ENCODE measurements around the gene HOXD12. TPM values are rescaled to one million over a fixed set of nuclear protein-coding genes. Genes with fewer than 3 reads are reported as not detected.

The HOXD12 gene
- total RNA-seq, 1 experiment from 2014 or later = not detected

DNA sequence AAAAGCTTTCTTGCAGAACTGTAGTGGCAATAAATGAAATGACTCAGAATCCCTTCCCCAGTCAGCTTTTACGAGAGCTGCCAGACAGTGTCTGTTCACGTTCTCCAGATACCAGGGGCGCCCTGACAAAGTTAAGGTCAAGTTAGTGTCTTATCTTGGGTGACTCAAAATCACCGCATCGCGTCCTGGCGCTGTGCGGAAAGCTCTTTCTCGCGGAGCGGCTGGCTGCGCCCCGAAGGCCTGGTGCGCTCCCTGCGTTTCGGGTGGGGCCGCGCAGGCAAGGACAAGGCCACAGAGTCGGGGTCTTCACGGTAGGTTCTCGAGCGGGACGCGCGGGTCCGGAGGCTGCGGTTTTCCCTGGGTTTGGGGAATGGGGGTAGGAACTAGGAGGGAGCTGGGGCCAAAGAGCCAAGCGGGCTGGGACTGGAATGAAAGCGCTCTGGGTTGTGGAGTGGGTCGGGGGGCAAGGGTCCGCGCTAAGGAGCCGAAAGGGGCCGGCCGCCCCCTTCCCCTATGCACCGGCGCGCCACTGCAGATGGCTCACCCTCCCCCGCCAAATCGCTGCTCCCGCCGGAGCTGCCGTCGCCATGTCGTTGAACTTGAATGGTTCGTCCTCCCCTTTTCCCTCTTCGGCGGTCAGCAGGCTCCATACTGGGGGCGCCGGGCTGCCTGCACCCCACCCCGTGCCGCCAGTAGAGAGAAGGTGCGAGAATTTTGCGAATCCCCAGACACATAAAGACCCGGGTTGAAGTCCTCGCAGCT is 4.9 kb downstream of the HOXD12 start:
- BruUV-seq (replicated peaks) = no TSS peak
- H3K27me3 Mint-ChIP-seq (ENCODE audit: unreplicated experiment) = peaks cover 37% of the 10 kb centered on the region

DNA sequence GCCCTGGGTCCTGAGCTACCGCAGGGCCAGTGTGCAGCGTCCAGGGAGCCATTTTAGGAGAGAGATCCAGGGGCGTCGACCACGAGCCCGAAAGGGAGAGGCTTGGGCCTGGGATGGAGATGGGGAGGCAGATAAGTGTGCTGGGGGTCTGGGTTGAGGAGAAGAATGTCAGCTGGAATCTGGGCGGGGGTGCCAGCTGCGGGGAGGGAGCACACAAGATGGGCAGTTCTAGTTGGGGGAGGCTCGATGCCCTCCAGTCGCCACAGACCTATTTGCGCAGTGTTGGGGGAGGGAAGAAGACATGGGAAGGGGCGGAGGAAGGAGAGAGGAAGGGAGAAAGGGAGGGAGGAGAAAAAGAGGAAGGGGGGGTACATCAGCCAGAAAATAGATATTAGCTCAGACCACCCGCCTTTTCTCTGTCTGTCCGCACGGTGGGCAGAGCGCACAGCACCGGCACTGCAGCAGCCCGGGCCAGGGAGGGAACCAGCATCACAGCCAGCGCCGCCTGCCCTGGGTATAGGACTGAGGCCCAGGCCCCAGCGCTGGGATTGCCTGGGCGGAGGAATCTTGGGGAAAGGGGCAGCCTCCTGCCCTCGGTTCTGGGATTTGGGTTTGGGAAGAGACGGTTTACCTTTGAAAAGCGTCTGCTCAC is 5.6 kb downstream of the HOXD12 start:
- TF ChIP-seq, protein P1, sequence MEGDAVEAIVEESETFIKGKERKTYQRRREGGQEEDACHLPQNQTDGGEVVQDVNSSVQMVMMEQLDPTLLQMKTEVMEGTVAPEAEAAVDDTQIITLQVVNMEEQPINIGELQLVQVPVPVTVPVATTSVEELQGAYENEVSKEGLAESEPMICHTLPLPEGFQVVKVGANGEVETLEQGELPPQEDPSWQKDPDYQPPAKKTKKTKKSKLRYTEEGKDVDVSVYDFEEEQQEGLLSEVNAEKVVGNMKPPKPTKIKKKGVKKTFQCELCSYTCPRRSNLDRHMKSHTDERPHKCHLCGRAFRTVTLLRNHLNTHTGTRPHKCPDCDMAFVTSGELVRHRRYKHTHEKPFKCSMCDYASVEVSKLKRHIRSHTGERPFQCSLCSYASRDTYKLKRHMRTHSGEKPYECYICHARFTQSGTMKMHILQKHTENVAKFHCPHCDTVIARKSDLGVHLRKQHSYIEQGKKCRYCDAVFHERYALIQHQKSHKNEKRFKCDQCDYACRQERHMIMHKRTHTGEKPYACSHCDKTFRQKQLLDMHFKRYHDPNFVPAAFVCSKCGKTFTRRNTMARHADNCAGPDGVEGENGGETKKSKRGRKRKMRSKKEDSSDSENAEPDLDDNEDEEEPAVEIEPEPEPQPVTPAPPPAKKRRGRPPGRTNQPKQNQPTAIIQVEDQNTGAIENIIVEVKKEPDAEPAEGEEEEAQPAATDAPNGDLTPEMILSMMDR (IDR thresholded peaks at IDR 0.05; ENCODE audit: unreplicated experiment) = no peak
- DNase-seq = no peak
- peaks cover 9% of the 10 kb centered on the region for H3K4me1 Mint-ChIP-seq (ENCODE audit: low read depth, unreplicated experiment)
- no peaks in the 10 kb centered on the region for H3K36me3 Mint-ChIP-seq (ENCODE audit: insufficient read depth, unreplicated experiment)
- H3K4me3 Mint-ChIP-seq (ENCODE audit: low read depth, unreplicated experiment) = no peak overlapping the region
- H3K9me3 Mint-ChIP-seq (ENCODE audit: low read depth, unreplicated experiment) = no peaks in the 10 kb centered on the region
- H3K27me3 Mint-ChIP-seq (ENCODE audit: unreplicated experiment) = peaks cover 41% of the 10 kb centered on the region
- H3K27ac Mint-ChIP-seq (ENCODE audit: unreplicated experiment) = no peak overlapping the region
- intact Hi-C loops (cut with micrococcal nuclease; ENCODE audit: unreplicated experiment) = no loop called here
- BruUV-seq (replicated peaks) = no TSS peak
- CTCF ChIA-PET = no interaction called here

More for the DNA sequence above, 4.9 kb downstream of the HOXD12 start:
- Mint-ChIP-seq H3K36me3 (ENCODE audit: insufficient read depth, unreplicated experiment) (no peaks in the 10 kb centered on the region), H3K4me3 (ENCODE audit: low read depth, unreplicated experiment) (no peak overlapping the region), H3K4me1 (ENCODE audit: low read depth, unreplicated experiment) (peaks cover 9% of the 10 kb centered on the region), H3K27ac (ENCODE audit: unreplicated experiment) (no peak overlapping the region), H3K9me3 (ENCODE audit: low read depth, unreplicated experiment) (no peaks in the 10 kb centered on the region)
- DNase-seq = no peak
- intact Hi-C loops (cut with micrococcal nuclease; ENCODE audit: unreplicated experiment) = no loop called here
- CTCF ChIA-PET = no interaction called here
- TF ChIP-seq, protein P1 (IDR thresholded peaks at IDR 0.05; ENCODE audit: unreplicated experiment) = no peak

DNA sequence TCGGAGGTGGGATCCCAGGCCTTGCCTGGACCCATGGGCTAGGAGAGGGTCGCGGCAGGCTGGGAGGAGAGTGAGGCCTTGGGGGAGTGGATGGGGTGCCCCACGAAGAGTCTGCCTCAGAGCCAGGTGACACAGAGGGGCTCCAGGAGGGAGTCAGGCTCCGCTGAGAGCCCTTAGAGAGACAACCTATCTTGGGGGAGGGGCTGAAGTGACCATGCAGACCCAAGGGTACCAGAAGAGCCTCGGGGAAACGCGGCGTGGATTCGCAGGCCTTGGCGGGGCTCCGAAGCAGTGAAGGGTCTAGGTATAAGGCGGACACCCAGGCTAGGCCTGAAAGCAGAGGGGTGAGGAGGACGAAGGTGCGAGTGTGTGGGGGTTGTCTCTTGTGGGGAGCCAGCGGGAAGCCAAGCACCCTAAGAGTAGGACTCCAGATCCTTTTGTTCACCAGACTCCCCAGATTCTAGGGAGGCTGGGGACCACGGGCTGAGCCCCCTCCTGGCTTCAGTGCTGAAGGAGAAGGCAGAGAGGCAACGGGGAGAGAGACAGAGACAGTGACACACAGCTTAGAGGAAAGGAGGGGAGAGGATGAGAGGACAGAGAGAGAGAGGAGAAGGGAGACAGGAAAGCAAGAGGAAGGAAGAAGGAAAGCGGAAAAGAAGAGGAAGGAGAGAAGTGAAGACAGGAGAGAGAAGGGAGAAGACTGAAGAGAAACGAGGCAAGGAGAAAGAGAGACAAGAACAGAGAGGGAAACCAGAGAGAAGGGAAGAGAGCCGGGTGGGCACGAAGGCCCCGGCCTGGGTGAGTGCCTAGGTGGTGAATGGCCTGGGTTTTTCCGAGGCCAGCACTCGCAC is 6.4 kb downstream of the HOXD12 start:
- peak overlapping the region; percentile 18 for H3K4me3 Mint-ChIP-seq (ENCODE audit: low read depth, unreplicated experiment)
- H3K9me3 Mint-ChIP-seq (ENCODE audit: low read depth, unreplicated experiment) = no peaks in the 10 kb centered on the region
- DNase-seq = no peak
- no TSS peak for BruUV-seq (replicated peaks)
- peaks cover 9% of the 10 kb centered on the region for H3K4me1 Mint-ChIP-seq (ENCODE audit: low read depth, unreplicated experiment)
- H3K36me3 Mint-ChIP-seq (ENCODE audit: insufficient read depth, unreplicated experiment) = no peaks in the 10 kb centered on the region
- H3K27me3 Mint-ChIP-seq (ENCODE audit: unreplicated experiment) = peaks cover 41% of the 10 kb centered on the region
- intact Hi-C loops (cut with micrococcal nuclease; ENCODE audit: unreplicated experiment) = no loop called here
- CTCF ChIA-PET = no interaction called here
- TF ChIP-seq, protein P1 (IDR thresholded peaks at IDR 0.05; ENCODE audit: unreplicated experiment) = no peak
- H3K27ac Mint-ChIP-seq (ENCODE audit: unreplicated experiment) = peak overlapping the region; percentile 0
